ENCODE data around the gene TOR3A.

Gene TOR3A

DNA sequence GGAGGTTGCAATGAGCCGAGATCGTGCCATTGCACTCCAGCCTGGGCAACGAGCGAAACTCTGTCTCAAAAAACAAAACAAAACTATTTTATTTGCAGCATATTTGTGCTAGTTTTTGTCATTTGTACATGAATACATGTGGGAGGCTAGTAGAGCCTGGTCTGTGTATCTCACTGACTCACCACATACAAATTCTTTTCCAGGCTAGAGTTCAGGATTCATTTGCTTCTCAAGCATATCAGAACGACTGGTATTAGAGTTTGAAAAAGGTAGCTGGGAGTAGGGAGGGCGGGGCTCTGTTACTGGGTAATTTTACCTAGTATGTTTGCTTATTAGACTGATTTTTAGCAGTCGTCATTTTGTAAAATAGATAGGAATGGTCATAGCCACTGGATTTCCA lies 4.5 kb upstream of the TOR3A start:
- no peak for DNase-seq (ENCODE audit: low spot score)

GRCh38 chr1:179079113-179079761 lies 2.6 kb upstream of the TOR3A start:
- DNase-seq (ENCODE audit: low spot score) = no peak

GRCh38 chr1:179080866-179081686 lies 794 bp upstream of the TOR3A start:
- no peak for DNase-seq (ENCODE audit: low spot score)

DNA sequence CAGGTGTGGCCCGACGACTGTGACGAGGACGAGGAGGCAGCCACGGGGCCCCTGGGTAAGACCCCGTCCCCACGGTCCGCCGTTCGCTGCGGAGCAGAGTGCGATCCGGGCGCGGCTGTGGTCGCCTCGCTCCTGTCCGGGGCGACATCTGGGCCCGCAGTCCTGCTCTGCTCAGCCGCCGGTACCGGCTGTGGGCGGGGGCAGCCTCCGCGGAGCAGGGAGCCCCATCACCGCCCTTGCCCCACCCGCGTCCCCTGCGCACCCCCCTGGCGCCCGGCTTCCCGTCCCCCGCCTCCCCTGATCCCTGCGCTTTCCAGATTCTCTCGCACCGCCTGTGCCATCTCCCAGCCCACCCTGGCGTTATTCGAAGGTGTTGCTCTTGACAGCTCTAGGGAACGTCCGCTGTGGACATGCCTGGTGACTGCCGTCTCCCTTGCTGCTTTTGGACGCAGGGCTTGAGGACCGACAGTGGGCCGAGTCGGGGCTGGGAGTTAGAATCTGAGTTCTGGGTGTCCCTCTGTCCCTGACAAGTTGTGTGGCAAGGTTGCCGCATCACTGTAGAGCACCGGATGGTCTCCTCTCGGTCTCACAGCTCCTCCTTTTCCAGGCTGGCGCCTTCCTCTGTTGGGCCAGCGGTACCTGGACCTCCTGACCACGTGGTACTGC lies 596 bp downstream of the TOR3A start:
- no peak for DNase-seq (ENCODE audit: low spot score)

DNA sequence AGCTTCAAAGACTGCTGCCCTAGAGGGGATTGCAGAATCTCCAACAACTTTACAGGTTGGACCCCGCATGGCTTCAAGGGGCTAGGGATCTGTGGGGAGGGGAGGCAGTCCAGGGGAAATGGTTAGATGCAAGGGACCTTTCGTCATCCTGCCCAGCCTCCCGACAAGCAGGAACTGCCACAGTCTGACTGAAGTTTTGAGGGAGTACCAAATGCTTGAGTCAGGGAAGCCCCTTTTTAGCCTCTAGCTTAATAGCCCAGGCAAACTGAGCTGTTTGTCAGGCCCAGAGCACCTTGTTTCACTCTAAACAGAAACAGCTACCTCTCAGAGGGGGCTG lies 1.1 kb downstream of the TOR3A start:
- no peak for DNase-seq (ENCODE audit: low spot score)

DNA sequence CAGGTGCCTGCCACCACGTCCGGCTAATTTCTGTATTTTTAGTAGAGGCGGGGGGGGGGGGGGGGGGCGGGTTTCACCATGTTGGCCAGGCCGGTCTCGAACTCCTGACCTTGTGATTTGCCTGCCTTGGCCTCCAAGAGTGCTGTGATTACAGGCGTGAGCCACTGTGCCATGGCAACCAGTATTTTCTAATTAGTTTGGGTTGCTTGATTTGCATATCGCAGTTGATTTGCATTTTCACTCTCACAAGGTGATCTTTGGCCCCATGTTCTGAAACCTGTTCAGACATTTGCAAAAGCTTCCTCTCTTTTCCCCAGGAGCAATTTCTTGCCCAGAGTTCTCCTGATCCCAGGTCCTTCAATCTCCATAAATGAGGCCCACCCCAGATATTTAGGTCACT lies 1.7 kb downstream of the TOR3A start:
- no peak for DNase-seq (ENCODE audit: low spot score)

- no peak for DNase-seq (ENCODE audit: low spot score)
Observed at GRCh38 chr1:179087665-179088064, 5.8 kb downstream of the TOR3A start.

DNA sequence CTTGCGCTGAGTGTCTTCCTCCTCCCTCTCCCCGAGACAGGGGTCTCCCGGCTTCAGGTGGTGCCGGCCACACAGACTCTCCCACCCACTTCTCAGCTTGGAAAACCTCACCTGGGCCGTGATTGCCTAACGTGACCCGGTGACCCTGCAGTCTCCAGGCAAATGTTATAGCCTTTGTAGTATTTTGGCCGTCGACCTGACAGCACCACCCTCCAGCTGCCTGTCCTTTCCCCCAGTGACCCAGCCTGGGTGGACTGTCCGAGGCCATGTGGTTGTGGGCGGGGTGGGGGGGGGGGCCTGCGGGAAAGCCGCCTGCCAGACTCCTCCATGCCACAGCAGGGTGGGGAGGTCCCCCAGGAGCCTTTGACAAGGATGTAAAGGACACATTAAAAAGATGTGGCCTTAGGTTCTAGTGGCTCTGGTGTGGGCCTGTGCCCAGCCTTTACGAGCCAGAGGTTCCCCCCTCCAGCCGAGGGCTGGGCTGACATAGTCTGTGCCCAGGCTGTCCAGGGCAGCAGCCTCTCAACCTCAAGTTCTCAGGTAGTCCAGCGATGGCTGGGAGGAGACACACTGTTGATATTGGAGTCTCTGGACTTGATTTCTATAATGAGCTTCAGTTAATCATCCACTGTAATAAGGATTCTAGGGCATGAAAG lies 8.1 kb downstream of the TOR3A start:
- DNase-seq (ENCODE audit: low spot score) = no peak

GRCh38 chr1:179090522-179090921 lies 8.7 kb downstream of the TOR3A start:
- no peak for DNase-seq (ENCODE audit: low spot score)

DNA sequence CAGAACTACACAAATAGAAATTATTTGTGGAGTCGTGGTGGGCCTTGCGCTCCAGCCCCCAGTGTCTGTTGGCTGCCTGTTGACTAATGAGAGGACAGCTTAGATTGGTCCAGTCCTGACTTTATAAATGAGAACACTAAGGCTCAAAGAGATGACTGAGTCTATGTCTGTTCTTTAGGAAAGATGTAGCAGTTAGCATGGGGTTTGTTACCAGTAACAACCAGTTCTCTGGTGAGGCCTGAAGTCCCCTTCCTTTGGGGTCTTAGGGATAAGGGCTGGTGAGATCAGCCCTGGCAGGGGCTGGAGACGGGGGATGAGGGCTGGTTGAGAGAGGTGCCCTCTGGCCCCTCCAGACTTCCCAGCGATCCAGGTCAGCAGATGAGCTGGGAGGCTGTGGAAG lies 9.1 kb downstream of the TOR3A start:
- DNase-seq (ENCODE audit: low spot score) = no peak

DNA sequence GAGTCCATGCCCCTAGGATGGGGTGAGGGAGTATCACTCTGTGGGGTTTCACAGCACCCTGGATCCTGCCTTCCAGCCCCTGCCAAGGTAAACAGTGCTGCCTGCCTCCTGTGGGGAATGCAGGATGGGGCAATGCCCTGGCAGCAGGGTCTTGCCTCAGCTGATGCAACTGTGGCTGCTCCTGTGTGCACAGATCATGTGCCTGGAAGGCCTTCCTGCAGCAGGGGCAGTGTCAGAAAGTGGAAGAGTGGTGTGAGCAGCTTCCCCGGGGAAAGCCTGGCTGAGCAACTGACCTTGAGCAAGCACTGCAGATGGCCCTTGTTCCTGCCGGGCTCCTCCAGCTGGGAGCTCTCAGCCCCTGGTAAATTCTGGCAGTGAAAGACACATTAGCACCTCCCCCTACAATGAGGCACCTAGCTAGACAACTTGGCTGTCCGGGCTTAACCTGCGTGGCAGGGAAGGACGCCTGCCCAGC lies 9.9 kb downstream of the TOR3A start:
- DNase-seq (ENCODE audit: low spot score) = no peak

DNA sequence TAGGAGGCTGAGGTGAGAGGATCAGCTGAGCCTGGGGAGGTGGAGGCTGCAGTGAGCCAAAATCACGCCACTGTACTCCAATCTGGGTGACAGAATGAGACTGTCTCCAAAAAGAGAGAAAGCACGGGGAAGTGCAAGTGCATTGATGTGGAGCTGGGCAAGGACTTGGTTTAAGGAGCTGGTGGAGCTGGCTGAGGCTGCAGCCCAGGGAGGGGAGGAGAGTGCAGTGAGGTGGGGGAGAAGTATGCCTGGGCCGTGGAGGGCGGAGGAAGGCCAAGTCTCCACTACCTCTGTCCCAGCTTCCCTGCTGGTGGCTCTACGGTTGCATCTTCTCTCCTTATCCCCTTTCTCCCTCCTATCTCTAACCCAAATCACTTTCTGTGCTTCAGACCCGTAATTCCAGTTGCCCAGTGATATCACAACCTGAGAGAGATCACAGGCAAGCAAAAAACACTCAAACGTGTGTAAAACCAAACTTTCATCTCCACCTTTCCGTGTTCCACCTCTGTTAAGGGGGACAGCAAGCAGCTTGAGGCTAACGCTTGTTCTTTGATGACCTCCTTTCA lies 11.1 kb downstream of the TOR3A start:
- no peak for DNase-seq (ENCODE audit: low spot score)

- no peak for DNase-seq (ENCODE audit: low spot score)
Observed at GRCh38 chr1:179094818-179095217, 12.9 kb downstream of the TOR3A start.

DNA sequence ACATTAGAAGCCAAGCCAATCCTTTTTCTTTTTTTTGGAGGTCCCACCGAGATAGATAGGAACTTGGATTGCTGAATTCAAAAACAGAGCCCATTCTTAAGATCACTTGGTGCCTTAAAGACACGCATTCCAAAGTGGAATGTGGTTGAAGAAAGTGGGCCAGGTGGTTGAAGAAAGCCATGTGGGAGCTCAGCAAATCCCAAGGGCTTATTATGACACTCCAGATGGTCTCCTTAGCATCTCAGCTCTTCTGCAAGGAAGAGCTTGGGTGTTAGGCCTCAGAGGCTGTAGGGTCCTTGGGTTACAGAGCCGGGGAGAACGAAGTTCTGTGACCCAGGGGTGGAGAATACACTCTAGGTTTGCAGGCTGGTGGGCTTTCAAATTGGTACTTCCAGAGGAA lies 13.5 kb downstream of the TOR3A start:
- DNase-seq (ENCODE audit: low spot score) = no peak

DNA sequence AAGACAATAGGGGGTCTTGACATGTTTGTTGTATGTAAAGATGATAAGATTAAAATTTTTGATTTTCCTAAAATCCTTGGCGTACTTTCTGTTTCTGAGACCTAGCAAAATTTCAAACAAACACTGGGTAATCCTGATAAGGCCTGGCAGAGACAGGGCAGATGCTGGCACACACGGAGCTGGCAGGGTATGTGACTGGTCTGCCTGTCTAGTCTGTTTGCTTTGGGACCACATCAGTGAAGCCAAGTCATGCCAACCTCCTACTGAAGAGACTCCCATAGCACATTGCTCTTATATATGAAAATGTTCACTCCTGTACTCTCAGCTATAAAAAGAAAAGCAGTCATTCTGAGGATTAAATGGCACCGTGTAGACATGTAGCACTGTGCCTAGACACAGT lies 14.1 kb downstream of the TOR3A start:
- no peak for DNase-seq (ENCODE audit: low spot score)

DNA sequence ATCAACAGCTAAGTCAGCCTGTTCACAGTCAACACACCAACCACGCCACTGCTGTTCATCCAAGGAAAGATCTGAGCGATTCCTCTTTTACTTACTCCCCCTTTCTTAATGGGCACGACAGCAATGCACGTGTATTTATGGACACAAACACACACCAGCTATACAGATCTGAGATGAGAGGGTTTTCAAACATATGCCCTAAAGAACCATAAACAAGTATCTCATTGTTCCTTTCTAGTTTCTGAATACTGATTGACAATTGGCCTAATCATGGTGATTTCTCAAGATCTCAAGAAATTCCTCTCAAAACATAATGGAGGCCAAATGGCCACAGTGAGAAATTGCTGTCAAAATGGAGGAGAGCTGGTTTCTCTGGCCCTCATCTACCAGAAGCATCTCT lies 18.0 kb downstream of the TOR3A start:
- no peak for DNase-seq (ENCODE audit: low spot score)

- DNase-seq (ENCODE audit: low spot score) = no peak
Observed at GRCh38 chr1:179101566-179101965, 19.7 kb downstream of the TOR3A start.

- DNase-seq (ENCODE audit: low spot score) = no peak
Observed at GRCh38 chr1:179103999-179104398, 22.1 kb downstream of the TOR3A start.

DNA sequence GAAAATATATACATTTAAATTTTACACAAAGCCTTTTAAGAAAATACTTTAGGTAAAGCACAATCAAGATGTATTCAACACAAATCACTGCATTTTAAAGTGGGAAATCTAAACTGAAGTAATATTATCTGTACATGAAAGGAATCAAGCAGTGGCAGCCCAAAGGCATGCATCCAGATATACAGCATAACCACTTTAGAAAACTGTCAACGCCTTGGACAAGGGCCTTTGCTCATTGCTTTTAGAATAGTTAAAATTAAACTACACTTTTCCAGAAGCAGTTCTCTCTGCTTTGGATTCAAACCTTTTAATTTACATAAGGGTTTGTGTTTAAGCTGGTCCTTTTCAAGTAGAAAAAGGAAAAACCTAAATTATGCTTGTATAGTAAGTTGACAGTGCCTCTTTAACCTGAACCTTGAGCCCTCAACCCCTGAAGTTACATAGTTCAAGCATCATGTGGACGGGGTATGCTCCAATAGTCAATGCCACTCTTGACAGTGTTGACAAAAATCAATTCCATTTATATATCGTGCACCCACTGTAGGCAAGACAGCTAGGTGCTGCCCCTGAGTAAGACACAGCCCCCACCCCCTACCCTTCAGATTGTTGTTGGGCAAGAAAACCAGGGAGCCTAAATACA lies 22.9 kb downstream of the TOR3A start:
- DNase-seq (ENCODE audit: low spot score) = no peak

GRCh38 chr1:179105393-179105792 lies 23.5 kb downstream of the TOR3A start:
- DNase-seq (ENCODE audit: low spot score) = no peak

DNA sequence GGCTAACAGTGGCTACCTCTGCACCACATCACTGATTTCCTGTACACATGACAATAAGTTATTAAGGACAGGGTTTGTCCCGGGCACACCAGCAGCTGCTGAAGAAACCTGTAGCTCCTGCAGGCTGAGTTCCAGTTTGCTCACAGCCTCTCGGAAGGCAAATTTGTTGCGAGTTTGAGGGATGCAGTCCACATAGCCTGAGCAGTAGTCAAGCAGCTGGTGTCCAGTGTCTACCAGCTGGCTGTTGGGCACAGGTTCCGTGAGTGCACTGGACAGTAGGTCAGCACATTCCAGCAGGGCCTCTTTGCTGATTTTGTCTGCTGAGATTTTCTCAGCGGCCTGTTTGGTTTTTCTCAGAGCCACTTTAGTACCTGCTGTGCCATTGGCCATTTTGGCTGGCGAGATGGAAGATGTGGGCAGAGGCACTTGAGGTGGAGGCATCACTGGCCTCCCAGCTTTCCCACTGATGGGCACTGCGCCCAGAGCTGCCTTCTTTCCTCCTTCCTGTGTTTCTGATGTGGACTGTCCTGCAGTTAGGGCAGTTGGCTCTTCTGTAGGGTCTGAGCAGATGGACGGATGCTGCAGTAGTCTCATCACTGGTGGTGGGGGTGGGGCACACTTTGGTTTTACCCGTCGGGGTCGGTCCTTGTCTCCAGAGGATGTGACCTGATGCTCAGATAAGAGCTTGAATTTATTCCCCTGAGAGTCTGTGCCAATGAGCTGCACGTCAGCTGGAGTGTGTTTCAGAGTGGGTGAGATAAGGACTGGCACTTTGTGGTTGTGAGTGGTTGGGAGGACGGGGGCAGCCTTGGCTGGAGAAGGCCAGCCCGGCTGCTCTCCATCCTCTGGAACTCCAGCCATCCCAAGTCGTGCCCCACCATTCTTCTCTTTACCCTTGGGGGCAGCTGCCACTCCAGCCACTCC lies 26.1 kb downstream of the TOR3A start:
- no peak for DNase-seq (ENCODE audit: low spot score)
